ENCODE measurements around the gene HOXA6. TPM values are rescaled to one million over a fixed set of nuclear protein-coding genes. Genes with fewer than 3 reads are reported as not detected.

The HOXA6 gene
- total and polyA plus RNA-seq, 4 donors, result 0.23 TPM; not detected in 3

DNA sequence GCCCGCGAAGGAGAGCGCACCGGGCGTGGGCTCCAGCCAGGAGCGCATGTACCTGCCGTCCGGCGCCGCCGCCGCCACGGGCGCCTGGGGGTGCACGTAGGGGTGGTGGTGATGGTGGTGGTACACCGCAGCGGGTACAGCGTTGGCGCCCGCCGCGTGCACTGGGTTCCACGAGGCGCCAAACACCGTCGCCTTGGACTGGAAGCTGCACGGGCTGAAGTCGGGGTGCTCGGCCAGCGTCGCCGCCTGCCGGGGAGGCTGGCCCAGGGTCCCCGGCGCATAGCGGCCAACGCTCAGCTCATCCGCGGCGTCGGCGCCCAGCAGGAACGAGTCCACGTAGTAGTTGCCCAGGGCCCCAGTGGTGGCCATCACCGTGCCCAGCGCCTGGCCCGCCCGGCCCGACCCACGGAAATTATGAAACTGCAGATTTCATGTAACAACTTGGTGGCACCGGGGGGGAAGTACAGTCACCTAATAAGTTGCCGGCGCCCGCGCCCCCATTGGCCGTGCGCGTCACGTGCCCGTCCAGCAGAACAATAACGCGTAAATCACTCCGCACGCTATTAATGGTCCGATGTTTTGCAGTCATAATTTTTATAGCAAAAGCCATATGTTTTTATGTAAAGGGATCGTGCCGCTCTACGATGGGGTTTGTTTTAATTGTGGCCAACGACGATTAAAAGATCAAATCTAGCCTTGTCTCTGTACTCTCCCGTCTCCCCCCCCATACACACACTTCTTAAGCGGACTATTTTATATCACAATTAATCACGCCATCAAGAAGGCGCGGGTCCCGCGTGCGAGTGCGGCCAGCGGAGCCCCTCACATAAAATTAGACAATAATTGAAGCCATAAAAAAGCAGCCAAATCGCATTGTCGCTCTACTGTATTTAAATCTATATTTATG, 17.8 kb upstream of the HOXA6 start, which contains the start of gene HOXA9:
Gene HOXA9, minus strand, starts transcription at position 449 of the 907 bp plus-strand sequence. Its CDS starts 80 bp downstream, at position 369.
- TF ChIP-seq RXRA (IDR thresholded peaks at IDR 0.05) (no peak), SP1 (IDR thresholded peaks at IDR 0.05) (no peak), JUND (IDR thresholded peaks at IDR 0.05) (no peak), NR2F2 (IDR thresholded peaks at IDR 0.05) (no peak), YY1 (IDR thresholded peaks at IDR 0.05) (no peak), FOXA2 (IDR thresholded peaks at IDR 0.05) (no peak), EGR1 (IDR thresholded peaks at IDR 0.05; ENCODE audit: low read depth in 2 of 2) (no peak), RAD21 (IDR thresholded peaks at IDR 0.05) (no peak), FOXA1 (IDR thresholded peaks at IDR 0.05) (no peak), HNF4G (IDR thresholded peaks at IDR 0.05) (no peak), HNF4A (conservative IDR thresholded peaks at IDR 0.05) (no peak), TAF1 (conservative IDR thresholded peaks at IDR 0.05) (no peak), GABPA (IDR thresholded peaks at IDR 0.05 in 1 of 2, conservative IDR thresholded peaks at IDR 0.05 in 1 of 2) (no peak)
- TF ChIP-seq, protein P1, sequence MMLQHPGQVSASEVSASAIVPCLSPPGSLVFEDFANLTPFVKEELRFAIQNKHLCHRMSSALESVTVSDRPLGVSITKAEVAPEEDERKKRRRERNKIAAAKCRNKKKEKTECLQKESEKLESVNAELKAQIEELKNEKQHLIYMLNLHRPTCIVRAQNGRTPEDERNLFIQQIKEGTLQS (IDR thresholded peaks at IDR 0.05), result no peak
- TF ChIP-seq, protein P2, sequence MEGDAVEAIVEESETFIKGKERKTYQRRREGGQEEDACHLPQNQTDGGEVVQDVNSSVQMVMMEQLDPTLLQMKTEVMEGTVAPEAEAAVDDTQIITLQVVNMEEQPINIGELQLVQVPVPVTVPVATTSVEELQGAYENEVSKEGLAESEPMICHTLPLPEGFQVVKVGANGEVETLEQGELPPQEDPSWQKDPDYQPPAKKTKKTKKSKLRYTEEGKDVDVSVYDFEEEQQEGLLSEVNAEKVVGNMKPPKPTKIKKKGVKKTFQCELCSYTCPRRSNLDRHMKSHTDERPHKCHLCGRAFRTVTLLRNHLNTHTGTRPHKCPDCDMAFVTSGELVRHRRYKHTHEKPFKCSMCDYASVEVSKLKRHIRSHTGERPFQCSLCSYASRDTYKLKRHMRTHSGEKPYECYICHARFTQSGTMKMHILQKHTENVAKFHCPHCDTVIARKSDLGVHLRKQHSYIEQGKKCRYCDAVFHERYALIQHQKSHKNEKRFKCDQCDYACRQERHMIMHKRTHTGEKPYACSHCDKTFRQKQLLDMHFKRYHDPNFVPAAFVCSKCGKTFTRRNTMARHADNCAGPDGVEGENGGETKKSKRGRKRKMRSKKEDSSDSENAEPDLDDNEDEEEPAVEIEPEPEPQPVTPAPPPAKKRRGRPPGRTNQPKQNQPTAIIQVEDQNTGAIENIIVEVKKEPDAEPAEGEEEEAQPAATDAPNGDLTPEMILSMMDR (IDR thresholded peaks at IDR 0.05; ENCODE audit: low read depth, low read length, missing input control), result no peak
- TF ChIP-seq, protein P3, sequence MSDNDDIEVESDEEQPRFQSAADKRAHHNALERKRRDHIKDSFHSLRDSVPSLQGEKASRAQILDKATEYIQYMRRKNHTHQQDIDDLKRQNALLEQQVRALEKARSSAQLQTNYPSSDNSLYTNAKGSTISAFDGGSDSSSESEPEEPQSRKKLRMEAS (IDR thresholded peaks at IDR 0.05), result no peak
- TF ChIP-seq, protein P4, sequence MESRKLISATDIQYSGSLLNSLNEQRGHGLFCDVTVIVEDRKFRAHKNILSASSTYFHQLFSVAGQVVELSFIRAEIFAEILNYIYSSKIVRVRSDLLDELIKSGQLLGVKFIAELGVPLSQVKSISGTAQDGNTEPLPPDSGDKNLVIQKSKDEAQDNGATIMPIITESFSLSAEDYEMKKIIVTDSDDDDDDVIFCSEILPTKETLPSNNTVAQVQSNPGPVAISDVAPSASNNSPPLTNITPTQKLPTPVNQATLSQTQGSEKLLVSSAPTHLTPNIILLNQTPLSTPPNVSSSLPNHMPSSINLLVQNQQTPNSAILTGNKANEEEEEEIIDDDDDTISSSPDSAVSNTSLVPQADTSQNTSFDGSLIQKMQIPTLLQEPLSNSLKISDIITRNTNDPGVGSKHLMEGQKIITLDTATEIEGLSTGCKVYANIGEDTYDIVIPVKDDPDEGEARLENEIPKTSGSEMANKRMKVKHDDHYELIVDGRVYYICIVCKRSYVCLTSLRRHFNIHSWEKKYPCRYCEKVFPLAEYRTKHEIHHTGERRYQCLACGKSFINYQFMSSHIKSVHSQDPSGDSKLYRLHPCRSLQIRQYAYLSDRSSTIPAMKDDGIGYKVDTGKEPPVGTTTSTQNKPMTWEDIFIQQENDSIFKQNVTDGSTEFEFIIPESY (IDR thresholded peaks at IDR 0.05), result no peak
- TF ChIP-seq, protein P5, sequence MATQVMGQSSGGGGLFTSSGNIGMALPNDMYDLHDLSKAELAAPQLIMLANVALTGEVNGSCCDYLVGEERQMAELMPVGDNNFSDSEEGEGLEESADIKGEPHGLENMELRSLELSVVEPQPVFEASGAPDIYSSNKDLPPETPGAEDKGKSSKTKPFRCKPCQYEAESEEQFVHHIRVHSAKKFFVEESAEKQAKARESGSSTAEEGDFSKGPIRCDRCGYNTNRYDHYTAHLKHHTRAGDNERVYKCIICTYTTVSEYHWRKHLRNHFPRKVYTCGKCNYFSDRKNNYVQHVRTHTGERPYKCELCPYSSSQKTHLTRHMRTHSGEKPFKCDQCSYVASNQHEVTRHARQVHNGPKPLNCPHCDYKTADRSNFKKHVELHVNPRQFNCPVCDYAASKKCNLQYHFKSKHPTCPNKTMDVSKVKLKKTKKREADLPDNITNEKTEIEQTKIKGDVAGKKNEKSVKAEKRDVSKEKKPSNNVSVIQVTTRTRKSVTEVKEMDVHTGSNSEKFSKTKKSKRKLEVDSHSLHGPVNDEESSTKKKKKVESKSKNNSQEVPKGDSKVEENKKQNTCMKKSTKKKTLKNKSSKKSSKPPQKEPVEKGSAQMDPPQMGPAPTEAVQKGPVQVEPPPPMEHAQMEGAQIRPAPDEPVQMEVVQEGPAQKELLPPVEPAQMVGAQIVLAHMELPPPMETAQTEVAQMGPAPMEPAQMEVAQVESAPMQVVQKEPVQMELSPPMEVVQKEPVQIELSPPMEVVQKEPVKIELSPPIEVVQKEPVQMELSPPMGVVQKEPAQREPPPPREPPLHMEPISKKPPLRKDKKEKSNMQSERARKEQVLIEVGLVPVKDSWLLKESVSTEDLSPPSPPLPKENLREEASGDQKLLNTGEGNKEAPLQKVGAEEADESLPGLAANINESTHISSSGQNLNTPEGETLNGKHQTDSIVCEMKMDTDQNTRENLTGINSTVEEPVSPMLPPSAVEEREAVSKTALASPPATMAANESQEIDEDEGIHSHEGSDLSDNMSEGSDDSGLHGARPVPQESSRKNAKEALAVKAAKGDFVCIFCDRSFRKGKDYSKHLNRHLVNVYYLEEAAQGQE (IDR thresholded peaks at IDR 0.05), result no peak
- Histone ChIP-seq H3K4me3 (ENCODE audit: low read depth in 1 of 3, low read length in 3 of 3) (peak within 1 kb of the TSS in 1 of 3 donors; percentile 17), H3K27ac (ENCODE audit: low read depth in 1 of 2, low read length in 2 of 2) (no peak within 1 kb of the TSS), H3K9me3 (ENCODE audit: control insufficient read depth in 4 of 4, low read length in 3 of 4) (peaks cover 0 to 10% (median under 1%) of the 10 kb centered on the region in 4 donors), H3K27me3 (ENCODE audit: control insufficient read depth in 4 of 4, insufficient read depth in 4 of 4, low read length in 3 of 4) (peaks cover 9 to 58% (median 21%) of the 10 kb centered on the region in 4 donors), H3K36me3 (ENCODE audit: control insufficient read depth in 4 of 4, insufficient read depth in 3 of 4, low read depth in 1 of 4, low read length in 3 of 4) (no peaks in the 10 kb centered on the region), H3K9ac (ENCODE audit: low read depth in 1 of 2, low read length in 2 of 2) (no peak within 1 kb of the TSS), H3K4me1 (ENCODE audit: control insufficient read depth in 4 of 4, insufficient read depth in 4 of 4, low read length in 3 of 4) (peaks cover 7 to 23% (median 9%) of the 10 kb centered on the region in 4 donors)
- 8% methylated on average over 82 of the region's 82 CpGs for WGBS
- DNase-seq (ENCODE audit: low spot score), result no peak
